PC-9 (cell line): Measurements from ENCODE around the gene TSSK6. TPM values are rescaled to one million over a fixed set of nuclear protein-coding genes. Genes with fewer than 3 reads are reported as not detected.

Source experiments
- BruUV-seq: library from RNA; stranded (reverse); fragments of 400-500 nt; replicated peaks from 2 replicates; lab custom pipeline; 2021; lab: Mats Ljungman, UMichigan
- CTCF ChIA-PET: fragments of 300-600 bp; sonication (Branson Sonifier 250); formaldehyde crosslinking; loops from one replicate; lab custom pipeline; 2022; ENCODE audit warnings: antibody characterized with exemption; lab: Charles Lee
- POLR2A ChIA-PET: fragments of 300-600 bp; sonication (Branson Sonifier 250); formaldehyde crosslinking; loops from one replicate; lab custom pipeline; 2022; ENCODE audit warnings: antibody characterized with exemption; ENCODE audit not compliant: unreplicated experiment; lab: Charles Lee
- DNase-seq, 2 experiments: peaks; one replicate each; pipeline versions ENCODE4 v3.0.0 to v3.0.0-alpha.2; 2015 to 2022; ENCODE audit warnings: mixed read lengths in 1 of 2
- H2AFZ ChIP-seq: fragments of 200-600 bp; sonication (generic); 2 replicates; pipeline ENCODE4 v1.8.1; 2017; ENCODE audit warnings: antibody characterized with exemption
- H3F3A ChIP-seq: fragments of 200-600 bp; sonication (generic); 2 replicates; pipeline ENCODE4 v1.8.1; 2017; ENCODE audit warnings: antibody characterized with exemption, mild to moderate bottlenecking, low read depth; ENCODE audit not compliant: insufficient read depth
- H3K27ac ChIP-seq: fragments of 200-600 bp; sonication (generic); 2 replicates; pipeline ENCODE4 v1.6.1; 2016; ENCODE audit warnings: mixed run types
- H3K27me3 ChIP-seq: fragments of 200-600 bp; sonication (generic); 2 replicates; pipeline ENCODE4 v1.6.1; 2016; ENCODE audit warnings: low read depth, mixed run types; ENCODE audit not compliant: insufficient read depth
- H3K36me3 ChIP-seq: fragments of 200-600 bp; sonication (generic); 2 replicates; pipeline ENCODE4 v1.6.1; 2016; ENCODE audit warnings: low read depth, mixed run types
- H3K4me1 ChIP-seq: fragments of 200-600 bp; sonication (generic); replicated peaks from 2 replicates; pipeline ENCODE4 v1.6.1; 2016; ENCODE audit warnings: mixed run types; ENCODE audit not compliant: insufficient read depth
- H3K4me2 ChIP-seq: fragments of 200-600 bp; sonication (generic); 2 replicates; pipeline ENCODE4 v1.6.1; 2017; ENCODE audit warnings: mixed run types
- H3K4me3 ChIP-seq: fragments of 200-600 bp; sonication (generic); 2 replicates; pipeline ENCODE4 v1.6.1; 2016; ENCODE audit warnings: mixed run types
- H3K79me2 ChIP-seq: fragments of 200-600 bp; sonication (generic); 2 replicates; pipeline ENCODE4 v1.6.1; 2017; ENCODE audit warnings: low read depth, mixed run types
- H3K9me2 ChIP-seq: fragments of 200-600 bp; sonication (generic); 2 replicates; pipeline ENCODE4 v1.8.1; 2017; ENCODE audit warnings: mild to moderate bottlenecking; ENCODE audit not compliant: insufficient read depth
- H3K9me3 ChIP-seq: fragments of 200-600 bp; sonication (generic); 2 replicates; pipeline ENCODE4 v1.8.1; 2016; ENCODE audit warnings: low read depth; ENCODE audit not compliant: insufficient read depth
- H4K20me1 ChIP-seq: fragments of 200-600 bp; sonication (generic); 2 replicates; pipeline ENCODE4 v1.8.1; 2017; ENCODE audit not compliant: insufficient read depth
- CTCF ChIP-seq: fragments of 200-600 bp; sonication (generic); conservative IDR thresholded peaks from 2 replicates; pipeline ENCODE4 v1.6.1; 2017; ENCODE audit warnings: mixed run types, antibody characterized with exemption, mild to moderate bottlenecking, moderate library complexity
- EZH2 ChIP-seq: fragments of 200-600 bp; sonication (generic); IDR thresholded peaks from 2 replicates; pipeline ENCODE4 v1.8.0; 2017; ENCODE audit warnings: antibody characterized with exemption, low read depth
- intact Hi-C: fragments of 100-400 bp; cut with micrococcal nuclease; formaldehyde crosslinking; loops from one replicate; pipeline ENCODE4 v1.10.0; 2022; ENCODE audit not compliant: unreplicated experiment
- total RNA-seq: library from RNA; stranded (reverse); gene quantifications from 2 replicates; pipeline ENCODE4 v1.2.3, GENCODE V29; 2021

TSSK6 gene
- total RNA-seq, 1 experiment from 2014 or later, result 2.0 TPM

GRCh38 chr19:19488875-19489690 lies 26.3 kb downstream of the TSSK6 start:
- peaks cover 23% of the 10 kb centered on the region for H3K4me1 ChIP-seq
- no peak for TF ChIP-seq EZH2
- TF ChIP-seq CTCF, result no peak
- peak; percentile 34 to 76 for DNase-seq
- no peaks in the 10 kb centered on the region for H3K36me3 ChIP-seq
- H3K27ac ChIP-seq, result peak overlapping the region; percentile 70
- CTCF ChIA-PET, result interaction anchor here (0.6 kb wide), 1 partner anchor 955 kb away, joined by 3 read pairs; no protein-coding TSS in a partner anchor
- peaks cover 31% of the 10 kb centered on the region for H3F3A ChIP-seq
- POLR2A ChIA-PET, result no interaction called here
- H2AFZ ChIP-seq, result no peak overlapping the region
- no peaks in the 10 kb centered on the region for H3K27me3 ChIP-seq
- no peak overlapping the region for H3K4me3 ChIP-seq
- no peaks in the 10 kb centered on the region for H3K9me2 ChIP-seq
- peak overlapping the region; percentile 50 for H3K4me2 ChIP-seq
- intact Hi-C loops, result loop anchor here (1.0 kb wide), 1 partner anchor 343 kb away; no protein-coding TSS in a partner anchor
- no peaks in the 10 kb centered on the region for H3K9me3 ChIP-seq
- H4K20me1 ChIP-seq, result peaks cover 19% of the 10 kb centered on the region
- no TSS peak for BruUV-seq
- peaks cover 24% of the 10 kb centered on the region for H3K79me2 ChIP-seq

GRCh38 chr19:19487950-19488874 lies 27.1 kb downstream of the TSSK6 start:
- DNase-seq, result no peak
- Histone ChIP-seq H3K79me2 (peaks cover 25% of the 10 kb centered on the region), H3K4me1 (peaks cover 23% of the 10 kb centered on the region), H3K27me3 (no peaks in the 10 kb centered on the region), H3K27ac (peak overlapping the region; percentile 70), H3K4me2 (peak overlapping the region; percentile 50), H3K9me3 (no peaks in the 10 kb centered on the region), H3K4me3 (no peak overlapping the region), H3F3A (peaks cover 31% of the 10 kb centered on the region), H3K9me2 (no peaks in the 10 kb centered on the region), H4K20me1 (peaks cover 20% of the 10 kb centered on the region), H3K36me3 (no peaks in the 10 kb centered on the region), H2AFZ (no peak overlapping the region)
- no TSS peak for BruUV-seq
- intact Hi-C loops, result no loop called here
- POLR2A ChIA-PET, result interaction anchor here (0.6 kb wide), 1 partner anchor 295 kb away, joined by 7 read pairs; no protein-coding TSS in a partner anchor
- CTCF ChIA-PET, result interaction anchor here (0.6 kb wide), 1 partner anchor 954 kb away, joined by 3 read pairs; no protein-coding TSS in a partner anchor
- TF ChIP-seq CTCF (no peak), EZH2 (no peak)
